GM23248 (cell line): ENCODE data around the gene GRP. TPM values are rescaled to one million over a fixed set of nuclear protein-coding genes. Genes with fewer than 3 reads are reported as not detected.

Experiments used
- DNase-seq: peaks from one replicate; pipeline ENCODE4 v3.0.0-alpha.2; 2015
- H2AFZ ChIP-seq: fragments of 200-600 bp; sonication (generic); 2 replicates; pipeline ENCODE4 v1.6.1; 2016; ENCODE audit warnings: antibody characterized with exemption
- H3F3A ChIP-seq: fragments of 200-600 bp; sonication (generic); 2 replicates; pipeline ENCODE4 v1.6.1; 2016; ENCODE audit warnings: mild to moderate bottlenecking, antibody characterized with exemption, mixed run types; ENCODE audit not compliant: insufficient read depth
- H3K27ac ChIP-seq: fragments of 200-600 bp; sonication (generic); 2 replicates; pipeline ENCODE4 v1.5.1; 2016; ENCODE audit warnings: mild to moderate bottlenecking
- H3K27me3 ChIP-seq: fragments of 200-600 bp; sonication (generic); replicated peaks from 2 replicates; pipeline ENCODE4 v1.6.1; 2016; ENCODE audit warnings: mild to moderate bottlenecking; ENCODE audit not compliant: insufficient read depth
- H3K36me3 ChIP-seq: fragments of 200-600 bp; sonication (generic); 2 replicates; pipeline ENCODE4 v1.6.1; 2016; ENCODE audit warnings: low read depth, mild to moderate bottlenecking
- H3K4me1 ChIP-seq: fragments of 200-600 bp; sonication (generic); 2 replicates; pipeline ENCODE4 v1.6.1; 2016; ENCODE audit warnings: mild to moderate bottlenecking; ENCODE audit not compliant: insufficient read depth
- H3K4me2 ChIP-seq: fragments of 200-600 bp; sonication (generic); one replicate; pipeline ENCODE4 v1.6.1; 2016; ENCODE audit warnings: mild to moderate bottlenecking; ENCODE audit not compliant: unreplicated experiment
- H3K4me3 ChIP-seq: fragments of 200-600 bp; sonication (generic); 2 replicates; pipeline ENCODE4 v1.5.1; 2016; ENCODE audit warnings: mild to moderate bottlenecking
- H3K79me2 ChIP-seq: fragments of 200-600 bp; sonication (generic); 2 replicates; pipeline ENCODE4 v1.6.1; 2016; ENCODE audit warnings: mild to moderate bottlenecking; ENCODE audit not compliant: insufficient read depth
- H3K9ac ChIP-seq: fragments of 200-600 bp; sonication (generic); 2 replicates; pipeline ENCODE4 v1.6.1; 2016; ENCODE audit warnings: mild to moderate bottlenecking
- H3K9me2 ChIP-seq: fragments of 200-600 bp; sonication (generic); 2 replicates; pipeline ENCODE4 v1.6.1; 2016; ENCODE audit warnings: mixed run types, mild to moderate bottlenecking, moderate library complexity; ENCODE audit not compliant: insufficient read depth
- H3K9me3 ChIP-seq: fragments of 200-600 bp; sonication (generic); one replicate; pipeline ENCODE4 v1.6.1; 2017; ENCODE audit warnings: low read depth
- H4K20me1 ChIP-seq: fragments of 200-600 bp; sonication (generic); 2 replicates; pipeline ENCODE4 v1.6.0; 2016; ENCODE audit not compliant: insufficient read depth
- EZH2 ChIP-seq: fragments of 200-600 bp; sonication (generic); IDR thresholded peaks from 2 replicates; pipeline ENCODE4 v1.6.1; 2018; ENCODE audit warnings: antibody characterized with exemption, mild to moderate bottlenecking; ENCODE audit not compliant: insufficient read depth, poor library complexity, severe bottlenecking
- EZH2phosphoT487 ChIP-seq: fragments of 200-600 bp; sonication (generic); IDR thresholded peaks from 2 replicates; pipeline ENCODE4 v1.6.1; 2018; ENCODE audit warnings: antibody characterized with exemption, moderate library complexity, mild to moderate bottlenecking, low read depth; ENCODE audit not compliant: insufficient read depth
- WGBS, 2 experiments: methylation state at CpG; one replicate each; pipeline ENCODE4 v1.1.6; 2015 to 2017; ENCODE audit warnings: low lambda C conversion rate in 2 of 2, low coverage in 1 of 2; ENCODE audit errors: missing lambda C conversion rate in 2 of 2; 5-methylcytosine and 5-hydroxymethylcytosine counted together
- in situ Hi-C: fragments of 300-500 bp; cut with MboI; formaldehyde crosslinking; loops from 2 replicates; pipeline ENCODE4 v1.15.0; 2020
- polyA plus RNA-seq: library from polyadenylated mRNA; unstranded; fragments of >200 nt; fragmentation: Nextera tagmentation; extraction: Ambion mirVana; gene quantifications from 2 replicates; pipeline ENCODE4 v1.2.1, GENCODE V29; 2016
- total RNA-seq: library from RNA; depleted of rRNA; stranded (reverse); fragments of >200 nt; shearing (Covaris generic); gene quantifications from 2 replicates; pipeline ENCODE4 v1.2.3, GENCODE V29; 2014

The GRP gene
- total and polyA plus RNA-seq, 2 experiments from 2014 or later: not detected

GRCh38 chr18:59197636-59198035, 22.3 kb upstream of the GRP start:
- TF ChIP-seq EZH2phosphoT487: no peak
- no peak for TF ChIP-seq EZH2
- no peak for DNase-seq
- Histone ChIP-seq H2AFZ (no peak overlapping the region), H3K4me3 (no peak overlapping the region), H3K4me2 (no peak overlapping the region), H3F3A (no peaks in the 10 kb centered on the region), H3K9me3 (no peaks in the 10 kb centered on the region), H3K27ac (no peak overlapping the region), H3K9me2 (no peaks in the 10 kb centered on the region), H3K79me2 (no peaks in the 10 kb centered on the region), H3K36me3 (no peaks in the 10 kb centered on the region), H3K9ac (no peak overlapping the region), H3K4me1 (no peaks in the 10 kb centered on the region; the same call in 1 of the 2 replicates), H3K27me3 (peaks cover 17% of the 10 kb centered on the region; the same call in 1 of the 2 replicates), H4K20me1 (no peaks in the 10 kb centered on the region)
- 19 to 23% methylated on average over 2 of the region's 2 CpGs for WGBS, 2 experiments
- in situ Hi-C loops: no loop called here

GRCh38 chr18:59198215-59198614, 21.7 kb upstream of the GRP start:
- Histone ChIP-seq H4K20me1 (no peaks in the 10 kb centered on the region), H3K9me3 (no peaks in the 10 kb centered on the region), H3K4me2 (no peak overlapping the region), H3K36me3 (no peaks in the 10 kb centered on the region), H2AFZ (no peak overlapping the region), H3F3A (no peaks in the 10 kb centered on the region), H3K27ac (no peak overlapping the region), H3K4me1 (no peaks in the 10 kb centered on the region; the same call in 1 of the 2 replicates), H3K9ac (no peak overlapping the region), H3K79me2 (no peaks in the 10 kb centered on the region), H3K4me3 (no peak overlapping the region), H3K27me3 (peaks cover 21% of the 10 kb centered on the region; the same call in 1 of the 2 replicates), H3K9me2 (no peaks in the 10 kb centered on the region)
- no peak for DNase-seq
- WGBS, 2 experiments: 91% methylated on average over 6 of the region's 6 CpGs
- in situ Hi-C loops: no loop called here
- no peak for TF ChIP-seq EZH2
- TF ChIP-seq EZH2phosphoT487: no peak

GRCh38 chr18:59200787-59201186, 19.2 kb upstream of the GRP start:
- no peaks in the 10 kb centered on the region for H3F3A ChIP-seq
- no peaks in the 10 kb centered on the region for H3K79me2 ChIP-seq
- H3K9me2 ChIP-seq: no peaks in the 10 kb centered on the region
- no peak overlapping the region for H3K4me3 ChIP-seq
- TF ChIP-seq EZH2phosphoT487 (no peak), EZH2 (no peak)
- H3K4me2 ChIP-seq: no peak overlapping the region
- no peaks in the 10 kb centered on the region for H4K20me1 ChIP-seq
- peak; percentile 41 for DNase-seq
- peaks cover 27% of the 10 kb centered on the region; the same call in 1 of the 2 replicates for H3K27me3 ChIP-seq
- H3K27ac ChIP-seq: no peak overlapping the region
- no peak overlapping the region for H3K9ac ChIP-seq
- 65 to 67% methylated on average over 3 of the region's 3 CpGs for WGBS, 2 experiments
- in situ Hi-C loops: no loop called here
- H3K9me3 ChIP-seq: no peaks in the 10 kb centered on the region
- H3K4me1 ChIP-seq: no peaks in the 10 kb centered on the region; the same call in 1 of the 2 replicates
- no peak overlapping the region for H2AFZ ChIP-seq
- no peaks in the 10 kb centered on the region for H3K36me3 ChIP-seq

DNA sequence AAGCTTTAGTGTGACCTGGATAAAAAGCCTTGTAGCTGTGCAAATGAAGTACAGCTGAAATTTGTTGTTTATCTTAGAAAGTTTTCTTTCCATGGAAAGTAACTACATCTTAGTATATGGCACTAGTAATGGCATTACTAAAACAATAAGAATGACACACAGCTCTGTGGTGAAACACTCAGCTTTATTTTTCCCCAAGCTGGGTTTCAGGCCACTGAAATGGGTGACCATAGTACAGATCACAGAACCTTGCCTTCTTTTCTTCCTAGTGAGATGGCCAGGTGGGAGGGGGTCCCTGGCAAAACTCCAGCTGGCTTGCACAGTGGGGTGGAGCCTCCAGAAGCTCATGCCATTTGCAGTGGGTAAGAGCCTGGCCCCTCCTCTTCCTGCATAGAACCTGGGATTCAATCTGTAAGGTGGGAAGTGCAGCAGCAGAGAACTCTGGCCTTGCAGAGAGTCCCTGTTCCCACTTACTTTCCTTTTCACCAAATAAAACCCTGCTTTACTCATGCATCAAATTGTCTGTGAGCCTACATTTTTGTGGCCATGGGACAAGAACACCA, 17.6 kb upstream of the GRP start:
- H3K9ac ChIP-seq: no peak overlapping the region
- no peak overlapping the region for H3K4me2 ChIP-seq
- H3K27me3 ChIP-seq: peaks cover 27% of the 10 kb centered on the region; the same call in 1 of the 2 replicates
- no peak overlapping the region for H3K4me3 ChIP-seq
- H4K20me1 ChIP-seq: no peaks in the 10 kb centered on the region
- no peaks in the 10 kb centered on the region; the same call in 1 of the 2 replicates for H3K4me1 ChIP-seq
- peak; percentile 29 for DNase-seq
- no peak overlapping the region for H2AFZ ChIP-seq
- no peaks in the 10 kb centered on the region for H3K9me3 ChIP-seq
- in situ Hi-C loops: no loop called here
- no peak overlapping the region for H3K27ac ChIP-seq
- H3F3A ChIP-seq: no peaks in the 10 kb centered on the region
- H3K9me2 ChIP-seq: no peaks in the 10 kb centered on the region
- H3K79me2 ChIP-seq: no peaks in the 10 kb centered on the region
- TF ChIP-seq EZH2phosphoT487 (no peak), EZH2 (no peak)
- no peaks in the 10 kb centered on the region for H3K36me3 ChIP-seq
